ENCODE data around the gene SRSF9. TPM values are rescaled to one million over a fixed set of nuclear protein-coding genes. Genes with fewer than 3 reads are reported as not detected.

Gene SRSF9
- total RNA-seq, 4 donors from 2014 or later = 55.4 to 97.2 (median 81.2) TPM

GRCh38 chr12:120483621-120484020, 14.1 kb upstream of the SRSF9 start:
- intact Hi-C loops (cut with DNase I; ENCODE audit: low total_unique reads) = no loop called here
- TF ChIP-seq CTCF (IDR thresholded peaks at IDR 0.05) (no peak), POLR2A (IDR thresholded peaks at IDR 0.05) (no peak)
- H3K4me3 ChIP-seq (ENCODE audit: low read depth, poor library complexity, severe bottlenecking) = no peak overlapping the region
- no peak for DNase-seq (ENCODE audit: low spot score in 2 of 2)
- WGBS, 2 donors = 97 to 100% methylated on average over 1 of the region's 1 CpG

GRCh38 chr12:120481022-120481767, 11.6 kb upstream of the SRSF9 start:
- no peak for DNase-seq (ENCODE audit: low spot score in 2 of 2)
- TF ChIP-seq POLR2A (IDR thresholded peaks at IDR 0.05) (no peak), CTCF (IDR thresholded peaks at IDR 0.05) (no peak)
- intact Hi-C loops (cut with DNase I; ENCODE audit: low total_unique reads) = no loop called here
- WGBS, 2 donors = 93 to 95% methylated on average over 9 of the region's 9 CpGs
- no peak overlapping the region for H3K4me3 ChIP-seq (ENCODE audit: low read depth, poor library complexity, severe bottlenecking)

- no peak overlapping the region for H3K4me3 ChIP-seq (ENCODE audit: low read depth, poor library complexity, severe bottlenecking)
- 79% methylated on average over 1 of the region's 1 CpG for WGBS, 2 donors
- TF ChIP-seq POLR2A (IDR thresholded peaks at IDR 0.05) = no peak
- no peak for TF ChIP-seq CTCF (IDR thresholded peaks at IDR 0.05)
- intact Hi-C loops (cut with DNase I; ENCODE audit: low total_unique reads) = no loop called here
- DNase-seq (ENCODE audit: low spot score in 2 of 2) = no peak
These were observed 10.7 kb upstream of the SRSF9 start for GRCh38 chr12:120480211-120480610.

- H3K4me3 ChIP-seq (ENCODE audit: low read depth, poor library complexity, severe bottlenecking) = no peak overlapping the region
- 79 to 92% methylated on average over 1 of the region's 1 CpG for WGBS, 2 donors
- no peak for TF ChIP-seq CTCF (IDR thresholded peaks at IDR 0.05)
- TF ChIP-seq POLR2A (IDR thresholded peaks at IDR 0.05) = no peak
- DNase-seq (ENCODE audit: low spot score in 2 of 2) = no peak
- intact Hi-C loops (cut with DNase I; ENCODE audit: low total_unique reads) = no loop called here
These were observed 9.9 kb upstream of the SRSF9 start for GRCh38 chr12:120479458-120479857.

GRCh38 chr12:120475643-120476042, 6.1 kb upstream of the SRSF9 start:
- 94 to 100% methylated on average over 1 of the region's 1 CpG for WGBS, 2 donors
- no peak overlapping the region for H3K4me3 ChIP-seq (ENCODE audit: low read depth, poor library complexity, severe bottlenecking)
- intact Hi-C loops (cut with DNase I; ENCODE audit: low total_unique reads) = no loop called here
- no peak for TF ChIP-seq POLR2A (IDR thresholded peaks at IDR 0.05)
- no peak for TF ChIP-seq CTCF (IDR thresholded peaks at IDR 0.05)
- no peak for DNase-seq (ENCODE audit: low spot score in 2 of 2)

GRCh38 chr12:120474616-120474960, 5.0 kb upstream of the SRSF9 start:
- intact Hi-C loops (cut with DNase I; ENCODE audit: low total_unique reads) = no loop called here
- 6 to 11% methylated on average over 2 of the region's 2 CpGs for WGBS, 2 donors
- TF ChIP-seq CTCF (IDR thresholded peaks at IDR 0.05) = no peak
- TF ChIP-seq POLR2A (IDR thresholded peaks at IDR 0.05) = no peak
- DNase-seq (ENCODE audit: low spot score in 2 of 2) = peak in 1 of 2 donors; percentile 51
- no peak overlapping the region for H3K4me3 ChIP-seq (ENCODE audit: low read depth, poor library complexity, severe bottlenecking)

Data from lower leg skin (tissue), 4 donors.